C4-2B (cell line): Measurements from ENCODE around the gene TTLL3.

Source experiments
- ZFX ChIP-seq: fragments of 450-650 bp; IDR thresholded peaks from 2 replicates; pipeline ENCODE4 v1.6.1; 2017
- TF ChIP-seq, protein P1 (sequence below): fragments of 450-650 bp; conservative IDR thresholded peaks from 2 replicates; pipeline ENCODE4 v1.5.1; 2017; ENCODE audit warnings: mild to moderate bottlenecking

DNA sequence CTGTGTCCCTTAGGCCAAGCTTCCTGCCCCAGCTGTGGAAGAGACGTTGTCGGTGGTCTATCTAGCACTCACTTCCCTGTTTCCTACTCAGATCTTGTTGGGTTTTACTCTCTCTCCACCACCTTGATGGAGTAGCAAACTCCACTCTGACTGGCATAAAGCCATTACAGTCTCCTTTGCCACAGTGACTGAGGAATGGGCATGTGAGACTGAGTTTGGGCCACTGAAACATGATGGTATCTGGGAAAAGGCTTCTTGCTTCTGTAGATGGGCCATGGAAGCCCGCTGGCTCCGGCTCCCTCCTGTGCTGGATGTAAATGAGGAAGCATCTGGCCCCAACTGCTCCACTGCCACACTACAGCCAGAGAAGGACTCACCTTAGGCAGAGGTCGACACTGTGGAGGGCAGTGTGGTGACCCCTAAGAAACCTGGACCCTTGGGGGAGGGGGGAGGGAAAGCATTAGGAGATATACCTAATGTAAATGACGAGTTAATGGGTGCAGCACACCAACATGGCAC, 30.9 kb upstream of the TTLL3 start:
- TF ChIP-seq, protein P1, sequence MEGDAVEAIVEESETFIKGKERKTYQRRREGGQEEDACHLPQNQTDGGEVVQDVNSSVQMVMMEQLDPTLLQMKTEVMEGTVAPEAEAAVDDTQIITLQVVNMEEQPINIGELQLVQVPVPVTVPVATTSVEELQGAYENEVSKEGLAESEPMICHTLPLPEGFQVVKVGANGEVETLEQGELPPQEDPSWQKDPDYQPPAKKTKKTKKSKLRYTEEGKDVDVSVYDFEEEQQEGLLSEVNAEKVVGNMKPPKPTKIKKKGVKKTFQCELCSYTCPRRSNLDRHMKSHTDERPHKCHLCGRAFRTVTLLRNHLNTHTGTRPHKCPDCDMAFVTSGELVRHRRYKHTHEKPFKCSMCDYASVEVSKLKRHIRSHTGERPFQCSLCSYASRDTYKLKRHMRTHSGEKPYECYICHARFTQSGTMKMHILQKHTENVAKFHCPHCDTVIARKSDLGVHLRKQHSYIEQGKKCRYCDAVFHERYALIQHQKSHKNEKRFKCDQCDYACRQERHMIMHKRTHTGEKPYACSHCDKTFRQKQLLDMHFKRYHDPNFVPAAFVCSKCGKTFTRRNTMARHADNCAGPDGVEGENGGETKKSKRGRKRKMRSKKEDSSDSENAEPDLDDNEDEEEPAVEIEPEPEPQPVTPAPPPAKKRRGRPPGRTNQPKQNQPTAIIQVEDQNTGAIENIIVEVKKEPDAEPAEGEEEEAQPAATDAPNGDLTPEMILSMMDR: no peak
- no peak for TF ChIP-seq ZFX
